Hepatic stellate cell (primary cell): ENCODE measurements around the gene OR4F17.
"Not testable (repeated sequence)": the region's sequence is repeated elsewhere in the genome, so short reads cannot be mapped to it uniquely, and the experiment has no call there.

ENCODE experiments used
- DNase-seq: peaks from one replicate; pipeline ENCODE4 v3.0.0; 2011; ENCODE audit warnings: low spot score

OR4F17 gene

DNA sequence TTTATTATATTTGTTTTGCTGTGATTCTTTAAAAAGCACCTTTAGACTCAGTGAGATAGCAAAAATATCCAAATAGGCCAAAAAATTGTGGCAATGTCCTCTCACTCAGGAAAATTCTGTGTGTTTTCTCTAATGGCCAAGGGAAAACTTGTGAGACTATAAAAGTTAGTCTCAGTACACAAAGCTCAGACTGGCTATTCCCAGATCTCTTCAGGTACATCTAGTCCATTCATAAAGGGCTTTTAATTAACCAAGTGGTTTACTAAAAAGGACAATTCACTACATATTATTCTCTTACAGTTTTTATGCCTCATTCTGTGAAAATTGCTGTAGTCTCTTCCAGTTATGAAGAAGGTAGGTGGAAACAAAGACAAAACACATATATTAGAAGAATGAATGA is at the start of gene OR4F17:
TSS of gene OR4F17 (plus strand) at position 301 of the 400 bp plus-strand sequence. CDS start 3,575 bp downstream, outside the sequence.
- DNase-seq, result not testable (repeated sequence)

DNA sequence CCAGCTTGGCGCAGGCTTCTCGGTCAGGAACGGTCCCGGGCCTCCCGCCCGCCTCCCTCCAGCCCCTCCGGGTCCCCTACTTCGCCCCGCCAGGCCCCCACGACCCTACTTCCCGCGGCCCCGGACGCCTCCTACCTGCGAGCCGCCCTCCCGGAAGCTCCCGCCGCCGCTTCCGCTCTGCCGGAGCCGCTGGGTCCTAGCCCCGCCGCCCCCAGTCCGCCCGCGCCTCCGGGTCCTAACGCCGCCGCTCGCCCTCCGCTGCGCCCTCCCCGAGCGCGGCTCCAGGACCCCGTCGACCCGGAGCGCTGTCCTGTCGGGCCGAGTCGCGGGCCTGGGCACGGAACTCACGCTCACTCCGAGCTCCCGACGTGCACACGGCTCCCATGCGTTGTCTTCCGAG is 36.1 kb upstream of the OR4F17 start:
- not testable (repeated sequence) for DNase-seq

GRCh38 chr19:82864-83263 is 24.0 kb upstream of the OR4F17 start:
- DNase-seq, result not testable (repeated sequence)

- DNase-seq, result not testable (repeated sequence)
These were observed 23.3 kb upstream of the OR4F17 start for GRCh38 chr19:83626-84025.

DNA sequence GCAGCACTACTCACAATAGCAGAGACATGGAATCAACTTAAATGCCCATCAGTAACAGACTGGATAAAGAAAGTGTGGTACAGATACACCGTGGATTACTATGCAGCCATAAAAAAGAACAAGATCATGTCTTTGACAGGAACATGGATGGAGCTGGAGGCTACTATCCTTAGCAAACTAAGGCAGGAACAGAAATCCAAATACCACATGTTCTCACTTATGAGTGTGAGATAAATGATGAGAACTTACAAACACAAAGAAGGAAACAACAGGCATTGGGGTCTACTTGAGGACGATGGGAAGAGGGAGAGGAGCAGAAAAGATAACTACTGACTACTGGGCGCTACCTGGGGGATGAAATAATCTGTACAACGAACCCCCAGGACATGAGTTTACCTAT is 16.2 kb upstream of the OR4F17 start:
- DNase-seq, result not testable (repeated sequence)

GRCh38 chr19:94794-95193 is 12.1 kb upstream of the OR4F17 start:
- DNase-seq, result not testable (repeated sequence)

GRCh38 chr19:97647-98046 is 9.3 kb upstream of the OR4F17 start:
- DNase-seq, result not testable (repeated sequence)

- not testable (repeated sequence) for DNase-seq
These were observed 13.7 kb downstream of the OR4F17 start for GRCh38 chr19:120443-121140.
